ENCODE measurements around the gene SQSTM1. TPM values are rescaled to one million over a fixed set of nuclear protein-coding genes. Genes with fewer than 3 reads are reported as not detected.

SQSTM1 gene
- total and polyA plus RNA-seq, 2 of the 8 experiments (the other 6 are each of a cell fraction or from before 2014, with no cell fraction given): 78.6 to 110 TPM

- TF ChIP-seq, protein P1, sequence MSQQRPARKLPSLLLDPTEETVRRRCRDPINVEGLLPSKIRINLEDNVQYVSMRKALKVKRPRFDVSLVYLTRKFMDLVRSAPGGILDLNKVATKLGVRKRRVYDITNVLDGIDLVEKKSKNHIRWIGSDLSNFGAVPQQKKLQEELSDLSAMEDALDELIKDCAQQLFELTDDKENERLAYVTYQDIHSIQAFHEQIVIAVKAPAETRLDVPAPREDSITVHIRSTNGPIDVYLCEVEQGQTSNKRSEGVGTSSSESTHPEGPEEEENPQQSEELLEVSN (IDR thresholded peaks at IDR 0.05): no peak
- TF ChIP-seq JUND (IDR thresholded peaks at IDR 0.05; ENCODE audit: low read length) (no peak), SIX5 (IDR thresholded peaks at IDR 0.05; ENCODE audit: low read depth, low read length) (no peak), EGR1 (IDR thresholded peaks at IDR 0.05; ENCODE audit: borderline replicate concordance, low read depth, low read length) (no peak)
Observed at GRCh38 chr5:179820127-179820482, 600 bp upstream of the SQSTM1 start (continued).

All from H1 (cell line).